HG02588 (cell line): Measurements from ENCODE around the gene CDKAL1.

Experiments used
- ATAC-seq: cut with Tn5 transposase; IDR thresholded peaks from one replicate; pipeline ENCODE4 v1.9.1; 2021; ENCODE audit warnings: mild to moderate bottlenecking, moderate library complexity; ENCODE audit not compliant: unreplicated experiment

Gene CDKAL1

DNA sequence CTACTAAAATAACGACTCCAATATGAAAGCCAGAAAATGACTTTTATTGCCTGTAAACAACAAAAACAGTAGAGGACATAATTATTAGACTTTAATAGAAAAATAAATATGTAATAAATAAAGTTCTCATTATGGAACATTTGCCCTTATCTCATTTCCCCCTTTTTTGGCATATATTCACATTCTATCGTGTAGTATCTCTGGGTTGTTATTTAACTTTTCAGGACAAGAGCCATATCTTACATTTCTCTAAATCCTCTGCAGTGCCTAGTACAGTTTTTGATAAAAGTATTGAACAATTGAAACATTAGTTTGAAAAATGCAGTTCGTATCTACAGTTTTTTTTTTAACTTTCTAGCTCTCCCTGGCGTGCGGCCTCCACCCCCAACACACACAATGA is 617.3 kb downstream of the CDKAL1 start:
- no peak for ATAC-seq

GRCh38 chr6:21157186-21157929 is 623.1 kb downstream of the CDKAL1 start:
- ATAC-seq, result peak; percentile 77

DNA sequence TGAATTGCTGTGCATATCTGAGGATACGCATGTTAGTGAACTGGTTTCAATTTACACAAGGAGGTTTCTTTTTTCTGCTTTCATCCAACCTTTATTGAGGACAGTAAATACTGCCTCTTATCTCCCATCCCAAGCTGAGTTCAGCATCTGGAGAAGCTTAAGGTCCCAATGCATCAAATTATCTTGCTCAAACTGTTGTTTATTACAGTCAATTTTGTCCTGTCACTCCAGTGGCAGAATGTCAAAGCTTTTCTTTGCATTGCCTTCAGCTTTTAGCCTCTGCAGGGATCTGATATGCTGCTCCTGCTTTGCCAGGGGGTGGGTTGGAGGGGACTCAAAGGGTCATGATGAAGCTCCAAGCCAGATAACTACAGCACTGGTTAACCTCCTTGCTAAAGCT is 623.9 kb downstream of the CDKAL1 start:
- ATAC-seq, result no peak

DNA sequence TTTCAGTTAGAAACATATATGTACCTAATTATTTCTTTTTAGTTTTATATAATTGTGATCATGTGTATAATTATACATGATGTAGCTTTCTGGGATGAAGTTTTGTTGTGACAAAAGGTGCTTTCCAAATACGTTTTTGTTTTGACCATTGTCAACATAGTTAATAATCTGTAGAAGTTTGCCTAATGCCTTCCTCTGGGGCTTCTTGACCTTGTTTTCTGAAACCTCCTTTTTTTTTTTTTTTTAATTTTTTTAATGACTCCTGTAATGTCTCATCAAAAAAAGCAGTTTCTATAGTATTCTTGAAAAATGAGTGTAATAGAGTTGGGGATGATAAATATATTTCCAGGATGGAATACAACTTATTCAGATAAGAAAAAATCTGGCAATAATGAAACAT is 624.6 kb downstream of the CDKAL1 start:
- peak; percentile 48 for ATAC-seq

GRCh38 chr6:21159465-21159864 is 625.2 kb downstream of the CDKAL1 start:
- ATAC-seq, result no peak

DNA sequence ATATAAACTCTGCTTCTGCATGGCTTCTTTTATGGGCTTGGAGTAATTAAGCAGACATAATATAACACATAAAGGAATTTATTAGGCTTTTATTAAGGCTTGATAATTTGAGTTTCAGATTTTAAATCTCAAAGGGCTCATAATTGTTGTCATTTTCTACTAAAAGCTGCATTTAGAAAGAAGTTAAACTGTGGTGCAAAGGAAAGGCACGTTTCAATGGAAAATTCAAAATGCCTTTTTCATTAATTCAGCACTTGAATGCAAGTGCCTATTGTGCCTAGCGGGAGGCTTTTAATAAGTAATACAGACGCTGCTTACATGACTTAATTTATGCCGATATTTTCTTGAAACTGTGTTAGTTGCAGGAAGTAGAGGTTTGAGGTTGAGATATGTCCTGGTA is 627.5 kb downstream of the CDKAL1 start:
- ATAC-seq, result no peak

GRCh38 chr6:21163110-21163837 is 629.0 kb downstream of the CDKAL1 start:
- no peak for ATAC-seq

GRCh38 chr6:21163838-21164180 is 629.6 kb downstream of the CDKAL1 start:
- no peak for ATAC-seq

DNA sequence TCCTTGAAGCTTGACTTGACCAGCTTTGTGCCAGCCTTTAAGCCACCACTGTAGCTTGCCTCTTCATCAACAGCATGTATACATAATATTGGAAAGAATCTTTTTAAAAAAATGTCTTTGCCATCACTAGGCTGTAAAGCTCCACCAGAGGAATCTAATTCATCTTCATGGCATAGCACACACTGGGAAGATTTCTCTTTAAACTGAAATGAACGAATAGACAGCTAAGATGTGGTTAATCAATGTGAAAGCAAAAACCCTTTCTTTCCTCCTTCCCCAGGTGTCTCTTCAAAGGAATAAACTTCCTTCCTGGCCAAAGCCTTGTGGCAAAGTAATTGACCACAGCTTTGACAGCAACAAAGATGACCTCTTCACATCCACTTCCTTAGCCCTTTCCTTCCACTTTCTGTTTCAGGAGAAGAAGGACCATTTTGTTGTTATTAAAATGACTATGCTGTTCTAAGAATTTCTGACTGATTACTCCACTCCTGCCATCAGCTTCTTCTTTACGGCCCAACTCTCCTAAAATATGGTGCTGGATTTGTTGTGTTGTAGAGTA is 630.6 kb downstream of the CDKAL1 start:
- ATAC-seq, result peak; percentile 76

DNA sequence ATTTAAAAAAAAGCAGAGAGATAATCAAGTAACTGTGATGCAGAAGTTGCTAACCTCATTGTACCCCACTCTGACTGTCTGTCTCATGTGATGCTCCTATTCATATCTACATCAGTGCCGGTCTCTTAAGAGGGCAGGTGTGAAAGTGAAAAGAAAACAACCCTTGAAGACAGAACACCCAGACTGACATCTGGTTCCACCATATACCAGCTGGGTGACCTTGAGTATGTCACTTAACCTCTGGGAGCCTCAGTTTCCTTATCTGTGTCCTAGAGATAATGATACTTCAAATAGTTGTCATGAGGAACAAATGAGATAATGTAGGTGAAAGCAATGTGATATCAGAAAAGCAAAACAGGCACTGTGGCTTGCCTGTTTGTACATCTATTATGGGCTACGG is 632.5 kb downstream of the CDKAL1 start:
- ATAC-seq, result no peak

- no peak for ATAC-seq
Observed at GRCh38 chr6:21167790-21168189, 633.5 kb downstream of the CDKAL1 start.

DNA sequence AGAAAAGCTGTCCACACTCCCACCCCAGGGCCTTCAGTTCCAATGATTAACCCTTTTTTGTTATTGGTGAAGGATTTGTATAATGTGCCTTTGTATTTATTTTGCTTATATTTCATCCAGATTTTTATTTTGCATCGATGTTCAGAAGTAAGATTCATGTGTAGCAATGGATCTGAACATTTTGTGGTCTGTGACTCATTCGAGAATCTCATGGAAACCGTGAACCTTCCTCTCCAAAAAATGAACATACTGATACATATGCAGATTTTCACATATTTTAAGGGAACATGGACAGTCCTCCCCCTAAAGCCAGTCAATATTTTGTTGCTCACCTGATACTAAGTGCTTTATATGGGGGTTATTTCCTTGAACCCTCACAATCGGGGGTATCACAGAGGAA is 637.5 kb downstream of the CDKAL1 start:
- ATAC-seq, result no peak

DNA sequence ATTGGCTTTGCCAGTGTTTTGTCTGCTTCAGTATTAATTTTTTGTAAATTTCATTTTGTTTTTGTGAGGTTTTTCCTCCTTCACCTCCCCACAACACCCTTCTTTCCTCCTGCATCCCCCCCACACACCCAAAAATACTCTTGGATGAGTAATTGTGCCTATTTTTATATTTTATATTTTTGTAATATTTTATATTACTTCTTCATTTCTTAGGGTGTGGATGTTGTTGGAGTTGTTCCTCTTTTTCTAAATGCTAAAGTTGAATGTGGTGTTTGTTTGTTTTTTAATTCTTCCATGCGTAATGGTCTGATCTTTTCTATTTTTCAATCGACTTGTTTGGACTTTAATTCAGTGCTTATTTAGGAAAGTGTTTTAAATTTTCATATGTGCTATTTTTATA is 638.8 kb downstream of the CDKAL1 start:
- ATAC-seq, result no peak

DNA sequence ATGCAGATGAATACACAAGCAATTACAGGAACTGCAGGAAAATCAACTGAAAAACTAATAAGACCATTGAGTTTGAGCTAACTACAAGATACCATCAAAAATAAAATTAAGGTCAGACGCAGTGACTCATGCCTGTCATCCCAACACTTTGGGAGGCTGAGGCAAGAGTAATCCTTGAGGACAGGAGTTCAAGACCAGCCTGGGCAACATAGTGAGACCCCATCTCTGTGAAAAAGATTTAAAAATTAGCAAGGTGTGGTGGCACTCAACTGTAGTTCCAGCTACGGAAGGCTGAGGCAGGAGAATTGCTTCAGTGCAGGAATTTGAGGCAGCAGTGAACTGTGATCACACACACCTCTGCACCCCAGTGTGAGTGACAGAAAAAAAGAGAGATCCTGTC is 639.4 kb downstream of the CDKAL1 start:
- ATAC-seq, result no peak

GRCh38 chr6:21176197-21176596 is 641.9 kb downstream of the CDKAL1 start:
- no peak for ATAC-seq

DNA sequence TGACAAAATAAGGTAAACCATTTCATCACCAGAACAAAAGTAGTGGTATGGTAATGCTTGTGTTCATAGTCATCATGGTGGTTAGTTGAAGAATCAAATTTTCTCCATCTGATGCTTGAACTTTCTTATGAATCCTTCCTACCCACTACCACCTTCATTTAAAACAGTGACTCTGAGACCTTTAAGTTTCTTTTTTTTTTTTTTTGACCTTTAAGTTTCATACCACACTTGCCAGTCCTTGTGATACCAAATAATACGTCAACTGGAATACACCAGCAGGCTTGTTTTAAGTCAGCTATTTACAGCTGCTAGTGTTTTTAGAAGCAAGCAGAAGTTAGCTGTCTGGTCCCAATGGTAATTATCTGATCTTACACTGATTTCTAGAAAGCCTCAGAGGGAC is 645.9 kb downstream of the CDKAL1 start:
- no peak for ATAC-seq

DNA sequence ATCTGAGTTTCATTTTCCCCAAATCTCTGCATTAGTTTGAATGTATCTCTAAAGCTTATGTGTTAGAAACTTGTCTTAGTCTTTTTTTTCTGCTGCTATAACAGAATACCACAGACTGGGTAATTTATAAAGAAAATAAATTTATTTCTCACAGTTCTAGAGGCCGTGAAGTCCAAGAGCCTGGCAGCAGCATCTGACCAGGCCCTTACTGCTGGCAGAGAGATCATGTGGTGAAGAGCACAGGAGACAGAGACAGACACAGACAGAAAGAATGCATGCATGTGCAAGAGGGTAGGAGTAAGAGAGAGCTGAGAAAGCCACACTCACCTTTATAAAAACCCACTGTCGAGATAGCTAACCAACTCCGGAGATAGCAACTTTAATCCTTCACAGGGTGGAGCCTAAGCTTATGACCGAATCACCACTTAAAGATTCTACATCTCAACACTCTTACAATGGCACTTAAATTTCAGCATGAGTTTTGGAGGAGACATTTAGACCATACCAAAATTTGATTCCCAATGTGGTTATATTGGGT is 646.6 kb downstream of the CDKAL1 start:
- ATAC-seq, result no peak

- peak; percentile 51 for ATAC-seq
Observed at GRCh38 chr6:21181866-21182265, 647.6 kb downstream of the CDKAL1 start.

GRCh38 chr6:21182589-21182988 is 648.3 kb downstream of the CDKAL1 start:
- no peak for ATAC-seq

- no peak for ATAC-seq
Observed at GRCh38 chr6:21185861-21186478, 651.7 kb downstream of the CDKAL1 start.

DNA sequence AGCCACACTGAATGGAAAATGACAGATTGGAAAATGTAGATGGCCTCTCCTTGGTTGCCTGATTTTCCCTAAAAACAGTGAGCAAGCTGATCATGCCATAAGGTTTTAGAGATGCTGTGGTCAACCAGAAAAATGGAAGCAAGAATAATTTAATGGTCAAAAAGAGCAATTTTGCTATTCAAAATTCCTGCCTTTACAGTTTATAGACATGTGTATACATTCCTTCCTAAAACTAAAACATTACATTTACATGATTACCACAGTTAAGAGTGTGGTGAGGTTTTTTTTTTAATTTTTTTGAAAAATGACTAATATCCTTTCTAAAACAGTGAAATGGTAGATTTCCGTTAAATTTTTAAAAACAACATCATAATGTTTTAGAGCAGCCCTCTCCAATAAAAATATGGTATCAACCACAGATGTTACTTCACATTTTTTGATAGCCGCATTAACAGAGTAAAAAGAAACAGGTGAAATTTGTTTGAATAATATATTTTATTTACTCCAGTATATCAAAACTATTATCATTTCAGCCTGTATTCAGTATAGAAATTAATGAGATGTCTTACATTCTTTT is 652.3 kb downstream of the CDKAL1 start:
- ATAC-seq, result no peak
